Effector CD8-positive, alpha-beta T cell (primary cell): ENCODE measurements around the gene ATXN1L.
A peak's percentile ranks its signal among the peaks of the same experiment; 100 is the strongest.
"Not testable (repeated sequence)": the region's sequence is repeated elsewhere in the genome, so short reads cannot be mapped to it uniquely, and the experiment has no call there.

Experiments
- DNase-seq: peaks from one replicate; lab custom pipeline; 2025; lab: John Stamatoyannopoulos, UW

ATXN1L gene

GRCh38 chr16:71894229-71894920 is 48.6 kb downstream of the ATXN1L start:
- DNase-seq: no peak

DNA sequence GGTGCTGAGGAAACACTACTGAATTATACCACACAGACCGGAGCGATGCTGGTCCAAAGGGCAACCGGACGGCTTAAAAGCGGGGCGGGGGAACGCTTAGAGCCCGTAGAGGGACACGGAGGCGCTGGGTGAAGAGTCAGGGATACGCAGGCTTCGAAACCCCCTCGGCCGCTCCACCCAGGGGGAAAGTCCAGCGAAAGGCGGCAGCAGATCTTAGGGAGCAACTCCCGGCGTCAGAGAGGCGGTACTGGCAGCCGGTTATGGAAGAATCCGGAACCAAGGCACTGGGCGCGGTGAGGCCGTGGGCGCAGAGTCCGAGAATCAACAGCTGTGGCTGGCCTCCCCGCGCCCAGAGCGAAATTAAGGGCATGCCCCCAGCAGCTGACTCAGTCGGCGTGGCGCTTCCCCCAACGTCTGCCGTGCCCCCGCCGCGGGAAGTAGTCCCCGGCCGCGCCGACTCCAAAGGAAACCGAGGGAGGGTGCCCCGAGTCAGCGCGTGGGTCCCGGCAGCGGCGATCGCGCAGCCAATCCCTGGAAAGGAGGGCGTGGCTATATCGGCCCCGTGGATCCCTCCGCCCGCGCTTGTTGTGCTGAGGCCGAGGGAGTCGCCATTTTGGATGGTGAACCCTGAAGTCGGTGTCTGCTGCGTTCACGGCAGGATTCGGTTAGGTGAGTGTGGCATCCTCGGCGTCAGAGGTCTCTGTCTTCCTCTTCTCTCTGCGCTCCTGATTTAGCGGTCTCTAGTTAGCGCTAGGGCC is 49.3 kb downstream of the ATXN1L start, which contains the start of gene IST1:
Gene IST1, plus strand, starts transcription at position 611 of the 758 bp plus-strand sequence. CDS start 20,110 bp downstream, outside the sequence.
- peak; percentile 95 for DNase-seq

DNA sequence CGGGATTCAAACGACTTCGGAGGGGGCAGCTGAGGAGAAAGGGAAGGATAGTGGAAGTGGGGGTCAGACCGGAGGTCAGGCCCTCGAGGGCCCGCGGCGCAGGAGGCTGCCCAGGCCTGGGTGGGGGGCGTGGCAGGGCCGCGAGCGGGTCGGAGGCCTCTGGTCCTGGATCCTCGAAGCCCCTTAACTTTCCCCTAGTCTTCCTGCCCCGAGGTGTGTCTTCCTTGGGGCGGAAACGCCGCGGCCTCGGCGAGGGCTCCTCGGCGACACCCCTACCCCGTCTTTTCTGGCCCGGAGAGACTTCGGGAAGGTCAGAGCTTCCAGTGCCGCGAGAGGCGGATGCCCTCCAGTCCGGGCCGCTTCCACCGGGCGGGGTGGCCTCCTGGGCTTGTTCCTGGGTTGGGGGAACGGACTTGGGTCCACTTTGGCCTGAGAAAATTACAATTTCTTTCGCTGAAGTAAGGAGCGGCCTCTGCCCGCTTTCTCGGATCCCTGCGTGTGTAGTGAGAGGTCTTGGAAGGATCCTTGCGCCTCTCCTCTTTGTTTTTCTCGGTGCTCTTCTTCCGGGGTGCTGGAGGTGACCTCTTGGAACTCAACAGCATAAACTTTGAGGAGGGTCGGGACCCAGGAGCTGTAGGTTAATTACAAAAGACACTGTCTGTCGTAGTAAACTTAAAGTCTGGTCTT is 50.0 kb downstream of the ATXN1L start:
- DNase-seq: no peak

DNA sequence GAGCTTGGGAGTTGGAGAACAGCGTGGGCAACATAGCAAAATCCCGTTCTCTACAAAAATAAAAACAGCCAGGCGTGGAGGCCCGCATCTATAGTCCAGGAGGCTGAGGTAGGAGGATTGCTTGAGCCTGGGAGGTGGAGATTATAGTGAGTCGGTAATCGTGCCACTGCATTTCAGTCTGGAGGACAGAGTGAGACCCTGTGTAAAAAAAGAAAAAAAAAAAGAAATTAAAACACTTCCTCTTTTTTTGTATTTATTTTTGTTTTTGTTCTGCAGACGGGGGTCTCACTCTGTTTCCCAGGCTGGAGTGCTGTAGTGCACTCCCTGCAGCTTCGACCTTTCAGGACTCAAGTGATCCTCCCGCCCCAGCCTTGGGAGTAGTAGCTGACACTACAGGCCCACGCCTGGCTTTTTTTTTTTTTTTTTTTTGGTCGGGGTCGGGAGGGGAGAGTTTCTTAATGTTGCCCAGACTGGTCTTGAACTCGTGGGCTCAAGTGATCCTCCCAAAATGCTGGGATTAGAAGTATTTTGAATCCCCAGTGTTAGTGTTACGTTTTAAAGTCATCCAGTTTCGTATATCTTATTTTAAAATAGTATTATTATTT is 51.1 kb downstream of the ATXN1L start:
- DNase-seq: no peak

- DNase-seq: no peak
Measured at GRCh38 chr16:71899171-71899570, 53.4 kb downstream of the ATXN1L start.

- DNase-seq: no peak
Measured at GRCh38 chr16:71902656-71903365, 57.0 kb downstream of the ATXN1L start.

DNA sequence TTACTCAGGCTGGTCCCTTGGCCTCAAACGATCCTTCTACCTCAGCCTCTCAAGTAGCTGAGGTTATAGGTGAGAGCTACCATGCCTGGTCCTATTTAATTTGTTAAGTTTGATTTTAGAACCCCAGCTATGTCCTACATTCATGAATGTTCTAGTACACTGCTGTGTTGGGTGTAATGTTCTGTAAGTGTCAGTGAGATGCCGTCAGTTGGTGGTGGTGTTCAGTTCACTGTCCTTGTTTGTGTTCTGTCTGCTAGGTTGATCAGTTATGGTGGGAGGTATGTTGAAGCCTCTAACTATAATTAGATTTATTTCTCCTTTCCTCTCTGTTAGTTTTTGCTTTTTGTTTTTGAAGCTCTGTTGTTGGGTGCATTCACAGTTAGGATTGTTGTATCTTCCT is 57.8 kb downstream of the ATXN1L start:
- DNase-seq: no peak

DNA sequence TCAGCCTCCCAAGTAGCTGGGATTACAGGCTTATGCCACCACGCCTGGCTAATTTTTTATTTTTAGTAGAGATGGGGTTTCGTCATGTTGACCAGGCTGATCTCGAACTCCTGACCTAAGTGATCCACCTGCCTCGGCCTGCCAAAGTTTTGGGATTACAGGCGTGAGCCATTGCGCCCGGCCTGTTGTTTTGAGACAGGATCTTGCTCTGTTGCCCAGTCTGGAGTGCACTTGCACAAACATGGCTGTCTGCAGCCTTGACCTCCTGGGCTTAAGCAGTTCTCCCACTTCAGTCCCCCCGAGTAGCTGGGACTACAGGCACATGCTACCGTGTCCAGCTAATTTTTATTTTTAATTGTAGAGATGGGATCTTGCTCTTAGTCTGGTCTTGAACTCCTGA is 58.5 kb downstream of the ATXN1L start:
- no peak for DNase-seq

- not testable (repeated sequence) for DNase-seq
Measured at GRCh38 chr16:71905765-71906164, 60.0 kb downstream of the ATXN1L start.
